HFF-Myc (cell line): ENCODE results near the gene DDX24.

Experiments
- DNase-seq: peaks from one replicate; pipeline ENCODE4 v3.0.0-alpha.2; 2011; ENCODE audit warnings: low read depth; ENCODE audit errors: extremely low read depth
- H3K4me3 ChIP-seq: replicated peaks from 2 replicates; pipeline ENCODE4 v1.5.1; 2011; ENCODE audit warnings: low read depth, mild to moderate bottlenecking, control low read depth, low read length
- TF ChIP-seq, protein P1 (sequence below): IDR thresholded peaks from 2 replicates; pipeline ENCODE4 v1.5.1; 2012; ENCODE audit warnings: mild to moderate bottlenecking, low read depth, low read length, control low read depth; ENCODE audit errors: missing control alignments

Gene DDX24

DNA sequence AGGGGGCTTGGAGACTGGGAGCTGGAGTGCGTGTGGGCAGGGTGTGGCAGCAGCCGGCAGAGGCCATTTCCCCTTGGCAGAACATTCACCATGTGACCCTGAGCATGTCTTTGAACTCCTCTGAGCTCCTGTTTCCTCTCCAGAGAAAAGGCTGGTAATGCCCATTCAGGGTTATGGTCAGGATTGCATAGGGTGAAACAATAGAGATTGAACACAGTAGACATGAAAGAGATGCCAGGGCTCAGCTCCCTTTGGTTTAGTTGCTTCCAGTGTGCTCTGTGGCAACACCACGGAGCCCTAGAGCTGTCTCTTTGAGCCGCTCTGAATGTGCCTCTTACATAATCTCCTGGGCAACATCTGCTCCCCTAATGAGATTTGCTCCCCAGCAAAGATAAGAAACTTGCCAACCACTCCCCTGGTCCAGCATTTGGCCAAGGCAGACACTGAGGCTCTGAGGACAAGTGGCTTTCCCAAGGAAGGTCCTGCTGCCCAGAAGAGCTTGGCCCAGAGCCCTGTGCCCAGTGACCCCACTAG lies 34.1 kb upstream of the DDX24 start:
- DNase-seq, result no peak
- TF ChIP-seq, protein P1, sequence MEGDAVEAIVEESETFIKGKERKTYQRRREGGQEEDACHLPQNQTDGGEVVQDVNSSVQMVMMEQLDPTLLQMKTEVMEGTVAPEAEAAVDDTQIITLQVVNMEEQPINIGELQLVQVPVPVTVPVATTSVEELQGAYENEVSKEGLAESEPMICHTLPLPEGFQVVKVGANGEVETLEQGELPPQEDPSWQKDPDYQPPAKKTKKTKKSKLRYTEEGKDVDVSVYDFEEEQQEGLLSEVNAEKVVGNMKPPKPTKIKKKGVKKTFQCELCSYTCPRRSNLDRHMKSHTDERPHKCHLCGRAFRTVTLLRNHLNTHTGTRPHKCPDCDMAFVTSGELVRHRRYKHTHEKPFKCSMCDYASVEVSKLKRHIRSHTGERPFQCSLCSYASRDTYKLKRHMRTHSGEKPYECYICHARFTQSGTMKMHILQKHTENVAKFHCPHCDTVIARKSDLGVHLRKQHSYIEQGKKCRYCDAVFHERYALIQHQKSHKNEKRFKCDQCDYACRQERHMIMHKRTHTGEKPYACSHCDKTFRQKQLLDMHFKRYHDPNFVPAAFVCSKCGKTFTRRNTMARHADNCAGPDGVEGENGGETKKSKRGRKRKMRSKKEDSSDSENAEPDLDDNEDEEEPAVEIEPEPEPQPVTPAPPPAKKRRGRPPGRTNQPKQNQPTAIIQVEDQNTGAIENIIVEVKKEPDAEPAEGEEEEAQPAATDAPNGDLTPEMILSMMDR, result no peak
- no peak overlapping the region for H3K4me3 ChIP-seq

DNA sequence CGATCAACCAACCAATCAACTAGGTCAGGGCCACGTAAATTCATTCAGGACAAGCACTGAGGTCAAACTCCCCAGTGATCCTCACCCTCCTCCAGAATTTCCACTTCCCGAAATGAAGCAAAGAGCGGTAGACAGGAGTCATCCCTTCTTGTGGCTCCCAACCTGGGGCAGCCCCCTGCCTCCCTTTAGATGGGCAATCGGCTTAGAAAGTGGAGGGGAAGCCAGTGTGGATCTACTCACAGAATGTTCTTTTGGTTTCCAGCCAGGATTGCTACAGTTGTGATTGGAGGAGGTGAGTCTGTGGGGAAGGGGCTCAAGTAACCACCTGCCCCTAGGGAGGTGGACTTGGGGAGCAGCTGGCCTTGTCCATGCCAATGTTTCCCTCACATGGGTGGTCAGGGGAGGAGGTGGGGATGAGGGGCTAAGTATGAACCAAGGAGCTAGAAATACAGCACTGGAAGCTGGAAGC lies 33.6 kb upstream of the DDX24 start:
- no peak for DNase-seq
- no peak overlapping the region for H3K4me3 ChIP-seq
- TF ChIP-seq, protein P1, result no peak

DNA sequence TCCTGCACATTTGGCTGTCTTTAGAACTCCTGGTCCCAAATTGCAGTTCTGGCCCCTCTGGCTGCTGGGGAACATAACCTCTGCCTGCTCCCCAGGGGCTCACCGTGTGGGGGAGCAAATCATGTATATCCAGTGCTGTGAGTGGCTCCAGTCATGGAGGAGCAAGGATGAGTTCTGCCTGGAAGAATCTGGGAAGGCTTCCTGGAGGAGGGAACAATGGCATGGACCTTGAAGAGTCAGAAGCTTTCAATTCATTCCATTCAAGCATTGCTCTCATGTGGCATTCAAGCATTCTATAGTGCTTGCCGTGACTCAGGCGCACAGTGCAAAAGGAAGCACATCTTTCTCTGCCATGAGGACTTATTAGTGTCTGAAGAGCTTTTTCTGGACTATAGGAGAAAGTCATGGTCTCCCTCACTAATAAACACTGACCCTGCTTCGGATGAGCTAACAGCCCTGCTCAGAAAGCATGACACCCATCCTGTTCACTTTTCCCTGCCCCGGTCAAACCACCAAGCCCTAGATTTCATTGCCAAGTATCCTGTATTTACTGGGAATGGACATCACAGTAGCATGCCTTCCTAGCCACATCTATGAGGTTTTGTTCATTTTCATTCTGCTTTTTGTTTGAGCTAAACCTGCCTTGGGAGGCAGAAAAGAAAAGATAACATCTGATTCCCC lies 33.0 kb upstream of the DDX24 start:
- no peak for DNase-seq
- H3K4me3 ChIP-seq, result no peak overlapping the region
- TF ChIP-seq, protein P1, result no peak

DNA sequence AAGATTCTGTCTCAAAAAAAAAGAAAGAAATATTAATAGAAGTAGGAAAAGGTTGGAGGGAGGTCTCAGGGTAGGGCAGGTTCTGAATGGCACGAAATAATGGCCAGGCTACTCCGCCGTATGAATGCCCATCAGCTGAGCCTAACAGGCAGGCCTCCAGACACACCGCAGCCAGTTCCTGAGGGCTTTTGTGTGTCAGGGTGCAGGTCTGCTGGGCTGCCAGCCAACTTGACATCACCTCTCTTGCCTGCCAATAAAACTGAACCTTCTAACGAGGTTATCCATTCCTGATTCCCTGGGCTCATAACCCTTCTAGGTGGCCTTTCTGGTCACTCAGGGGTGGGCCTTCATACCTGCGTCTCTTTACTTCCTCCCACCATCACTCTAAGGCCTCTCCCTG lies 32.5 kb upstream of the DDX24 start:
- TF ChIP-seq, protein P1, result no peak
- DNase-seq, result no peak
- H3K4me3 ChIP-seq, result no peak overlapping the region

DNA sequence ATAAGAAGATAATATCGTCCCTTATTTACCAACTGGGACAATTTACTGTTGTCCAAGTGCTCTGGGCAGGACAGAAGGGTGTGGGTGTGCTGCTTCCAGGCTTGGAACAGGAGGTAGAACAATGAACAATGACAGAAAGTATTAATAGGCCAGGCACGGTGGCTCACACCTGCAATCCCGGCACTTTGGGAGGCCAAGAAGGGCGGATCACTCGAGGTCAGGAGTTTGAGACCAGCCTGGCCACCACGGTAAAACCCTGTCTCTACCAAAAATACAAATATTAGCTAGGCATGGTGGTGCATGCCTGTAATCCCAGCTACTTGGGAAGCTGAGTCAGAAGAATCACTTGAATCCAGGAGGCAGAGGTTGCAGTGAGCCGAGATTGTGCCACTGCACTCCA lies 32.1 kb upstream of the DDX24 start:
- H3K4me3 ChIP-seq, result no peak overlapping the region
- no peak for DNase-seq
- TF ChIP-seq, protein P1, result no peak

DNA sequence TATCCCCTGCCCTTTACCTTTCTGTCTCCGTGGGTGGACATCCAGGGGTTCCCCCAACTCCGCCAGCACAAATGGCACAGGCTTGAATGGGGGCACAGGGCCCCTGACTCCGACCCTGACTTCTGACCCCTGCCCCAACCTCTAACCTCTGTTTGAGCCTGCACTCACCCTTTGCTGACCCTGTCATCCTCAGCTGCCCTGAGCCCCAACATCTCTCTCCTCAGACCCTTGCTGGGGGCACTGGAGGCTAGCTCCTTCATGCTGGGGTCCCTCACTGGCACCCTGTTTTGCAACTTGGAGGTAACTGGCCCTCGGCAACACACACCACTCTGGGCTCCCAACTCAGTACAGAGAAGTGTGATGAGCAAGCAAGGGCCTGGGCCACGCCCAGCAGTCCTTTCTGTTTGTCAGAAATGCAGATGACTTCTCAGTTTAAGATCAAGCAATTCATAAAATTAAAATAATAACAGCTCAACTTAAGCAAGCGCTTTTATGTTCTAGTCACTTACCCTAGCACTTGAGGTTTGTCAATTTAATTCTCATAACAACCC lies 31.6 kb upstream of the DDX24 start:
- DNase-seq, result no peak
- TF ChIP-seq, protein P1, result no peak
- H3K4me3 ChIP-seq, result no peak overlapping the region
